DND-41 (cell line): ENCODE measurements around the gene LCAT.

Experiments
- ATAC-seq: fragments of 200-7000 bp; cut with Tn5 transposase; 3 replicates; pipeline ENCODE4 v1.9.1; 2021; ENCODE audit warnings: low read depth; ENCODE audit not compliant: insufficient read depth
- DNase-seq: peaks from one replicate; pipeline ENCODE4 v3.0.0-alpha.2; 2020
- H2AFZ ChIP-seq: 2 replicates; pipeline ENCODE4 v1.6.0; 2012; ENCODE audit warnings: low read depth, low read length
- H3K27ac ChIP-seq: 2 replicates; pipeline ENCODE4 v1.5.1; 2012; ENCODE audit warnings: low read length, inconsistent platforms
- H3K27me3 ChIP-seq: fragments of 200-600 bp; sonication (generic); 2 replicates; pipeline ENCODE4 v1.6.0; 2012; ENCODE audit warnings: low read length, mild to moderate bottlenecking, inconsistent platforms; ENCODE audit not compliant: insufficient read depth, poor library complexity
- H3K36me3 ChIP-seq: 2 replicates; pipeline ENCODE4 v1.5.1; 2012; ENCODE audit warnings: low read length, inconsistent platforms; ENCODE audit not compliant: insufficient read depth
- H3K4me1 ChIP-seq: 2 replicates; pipeline ENCODE4 v1.5.1; 2012; ENCODE audit warnings: mild to moderate bottlenecking, low read length; ENCODE audit not compliant: insufficient read depth
- H3K4me2 ChIP-seq: 2 replicates; pipeline ENCODE4 v1.6.0; 2012; ENCODE audit warnings: mild to moderate bottlenecking, moderate library complexity, low read length, inconsistent platforms; ENCODE audit not compliant: insufficient read depth
- H3K4me3 ChIP-seq, 2 experiments: fragments of 200-600 bp in 1 of 2; shearing (Covaris generic) in 1 of 2; 2 replicates each; pipeline ENCODE4 v1.5.1; 2012 to 2016; ENCODE audit warnings: inconsistent platforms in 2 of 2, low read length in 2 of 2, mild to moderate bottlenecking in 2 of 2, low read depth in 1 of 2, moderate library complexity in 1 of 2
- H3K79me2 ChIP-seq: 2 replicates; pipeline ENCODE4 v1.6.0; 2012; ENCODE audit warnings: low read length, inconsistent platforms; ENCODE audit not compliant: insufficient read depth
- H3K9ac ChIP-seq: 2 replicates; pipeline ENCODE4 v1.6.0; 2012; ENCODE audit warnings: low read depth, mild to moderate bottlenecking, inconsistent platforms, low read length, moderate library complexity
- H3K9me3 ChIP-seq: 2 replicates; pipeline ENCODE4 v1.5.1; 2012; ENCODE audit warnings: low read length, moderate library complexity, mild to moderate bottlenecking, inconsistent platforms; ENCODE audit not compliant: insufficient read depth, severe bottlenecking
- H4K20me1 ChIP-seq: 2 replicates; pipeline ENCODE4 v1.6.0; 2012; ENCODE audit warnings: low read length; ENCODE audit not compliant: insufficient read depth
- CTCF ChIP-seq: IDR thresholded peaks from 2 replicates; pipeline ENCODE4 v1.5.1; 2012; ENCODE audit warnings: borderline replicate concordance, low read length, moderate library complexity, mild to moderate bottlenecking; ENCODE audit not compliant: poor library complexity, severe bottlenecking; ENCODE audit errors: extremely low read depth
- EZH2 ChIP-seq: IDR thresholded peaks from 3 replicates; pipeline ENCODE4 v1.6.1; 2012; ENCODE audit warnings: borderline replicate concordance, low read depth, mild to moderate bottlenecking, moderate library complexity, low read length, inconsistent platforms; ENCODE audit not compliant: severe bottlenecking

Gene LCAT

GRCh38 chr16:67987460-67988160, 43.7 kb upstream of the LCAT start:
- Histone ChIP-seq H3K79me2 (no peaks in the 10 kb centered on the region), H3K9ac (no peak overlapping the region), H3K4me2 (no peak overlapping the region), H3K27ac (no peak overlapping the region), H3K4me3 (no peak overlapping the region), H3K9me3 (no peaks in the 10 kb centered on the region), H3K27me3 (no peaks in the 10 kb centered on the region), H3K36me3 (no peaks in the 10 kb centered on the region), H3K4me1 (peaks cover 24% of the 10 kb centered on the region), H4K20me1 (no peaks in the 10 kb centered on the region; the same call in 1 of the 2 replicates), H2AFZ (no peak overlapping the region)
- ATAC-seq (no peak), DNase-seq (no peak)
- TF ChIP-seq EZH2 (no peak), CTCF (no peak)

GRCh38 chr16:67986949-67987348, 43.0 kb upstream of the LCAT start:
- Histone ChIP-seq H3K27ac (no peak overlapping the region), H3K79me2 (no peaks in the 10 kb centered on the region), H3K4me2 (no peak overlapping the region), H3K36me3 (no peaks in the 10 kb centered on the region), H3K4me1 (peaks cover 23% of the 10 kb centered on the region), H3K9me3 (no peaks in the 10 kb centered on the region), H3K27me3 (no peaks in the 10 kb centered on the region), H3K9ac (no peak overlapping the region), H4K20me1 (no peaks in the 10 kb centered on the region; the same call in 1 of the 2 replicates), H2AFZ (no peak overlapping the region), H3K4me3 (no peak overlapping the region)
- DNase-seq (no peak), ATAC-seq (no peak)
- TF ChIP-seq EZH2 (no peak), CTCF (no peak)

- Histone ChIP-seq H3K27me3 (no peaks in the 10 kb centered on the region), H3K9ac (no peak overlapping the region), H3K36me3 (no peaks in the 10 kb centered on the region), H3K4me3 (no peak overlapping the region), H2AFZ (no peak overlapping the region), H3K4me2 (no peak overlapping the region), H3K27ac (no peak overlapping the region), H3K79me2 (no peaks in the 10 kb centered on the region), H3K9me3 (no peaks in the 10 kb centered on the region), H4K20me1 (no peaks in the 10 kb centered on the region), H3K4me1 (peaks cover 23% of the 10 kb centered on the region)
- DNase-seq (no peak), ATAC-seq (no peak)
- TF ChIP-seq EZH2 (no peak), CTCF (no peak)
Measured at GRCh38 chr16:67982011-67982696, 38.2 kb upstream of the LCAT start.
